Activated T-cell treated with anti-CD3 and anti-CD28 coated beads, Interleukin-2, amount 50 U/mL, for 4 hours (primary cell): ENCODE measurements around the gene RPS5. TPM values are rescaled to one million over a fixed set of nuclear protein-coding genes. Genes with fewer than 3 reads are reported as not detected.

Experiments used
- ATAC-seq, 2 donors: fragments of 200-7000 bp; cut with Tn5 transposase; one replicate each; pipeline ENCODE4 v1.10.0; 2021
- DNase-seq: peaks from one replicate; pipeline ENCODE4 v3.0.0-alpha.2; 2020
- H3K27me3 Mint-ChIP-seq: one replicate; pipeline ENCODE4 v1.8.0; 2021; ENCODE audit warnings: low read depth, mixed read lengths
- H3K36me3 Mint-ChIP-seq: one replicate; pipeline ENCODE4 v1.8.0; 2022; ENCODE audit warnings: mixed read lengths; ENCODE audit not compliant: insufficient read depth
- H3K4me1 Mint-ChIP-seq: one replicate; pipeline ENCODE4 v1.8.0; 2021; ENCODE audit warnings: low read depth, mixed read lengths
- H3K4me3 Mint-ChIP-seq: one replicate; pipeline ENCODE4 v1.8.0; 2021; ENCODE audit warnings: mild to moderate bottlenecking, moderate library complexity, mixed read lengths
- H3K9me3 Mint-ChIP-seq: one replicate; pipeline ENCODE4 v1.8.0; 2021; ENCODE audit warnings: mixed read lengths
- total RNA-seq, 3 donors: library from RNA; stranded (reverse); gene quantifications; one replicate each; pipeline ENCODE4 v1.2.1, GENCODE V29; 2021

The RPS5 gene
- total RNA-seq, 3 donors from 2014 or later: 2,106 to 2,287 (median 2,120) TPM

GRCh38 chr19:58387338-58388174, 487 bp downstream of the RPS5 start:
- H3K4me3 Mint-ChIP-seq: peak overlapping the region; percentile 96
- H3K27me3 Mint-ChIP-seq: no peaks in the 10 kb centered on the region
- peaks cover 32% of the 10 kb centered on the region for H3K36me3 Mint-ChIP-seq
- H3K9me3 Mint-ChIP-seq: no peaks in the 10 kb centered on the region
- H3K4me1 Mint-ChIP-seq: peaks cover 35% of the 10 kb centered on the region
- DNase-seq (no peak), ATAC-seq (no peak)

- DNase-seq (no peak), ATAC-seq (no peak)
- H3K36me3 Mint-ChIP-seq: peaks cover 36% of the 10 kb centered on the region
- H3K4me3 Mint-ChIP-seq: peak overlapping the region; percentile 96
- no peaks in the 10 kb centered on the region for H3K27me3 Mint-ChIP-seq
- H3K4me1 Mint-ChIP-seq: peaks cover 38% of the 10 kb centered on the region
- H3K9me3 Mint-ChIP-seq: no peaks in the 10 kb centered on the region
Observed at GRCh38 chr19:58388175-58388526, 1.1 kb downstream of the RPS5 start.

GRCh38 chr19:58392945-58393724, 6.1 kb downstream of the RPS5 start:
- Mint-ChIP-seq H3K27me3 (peaks cover 16% of the 10 kb centered on the region), H3K36me3 (peaks cover 48% of the 10 kb centered on the region)
- no peak for ATAC-seq

DNA sequence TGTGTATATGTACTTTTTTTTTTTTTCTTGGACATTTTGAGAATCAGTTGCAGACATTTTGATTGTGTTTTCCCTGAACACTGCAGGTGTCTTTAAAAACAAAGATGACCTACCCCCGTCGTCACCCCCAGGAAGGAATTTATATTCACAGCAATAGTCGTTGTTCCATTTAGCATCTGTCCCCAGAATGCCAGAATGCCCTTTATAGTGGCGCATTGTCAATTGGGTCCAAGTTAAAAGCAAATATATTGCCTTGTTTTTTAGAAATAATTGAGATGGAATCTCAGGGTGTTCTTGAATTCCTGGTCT, 6.6 kb downstream of the RPS5 start:
- no peaks in the 10 kb centered on the region for H3K9me3 Mint-ChIP-seq
- H3K4me3 Mint-ChIP-seq: no peak overlapping the region
- H3K36me3 Mint-ChIP-seq: peaks cover 44% of the 10 kb centered on the region
- H3K27me3 Mint-ChIP-seq: peaks cover 20% of the 10 kb centered on the region
- peaks cover 18% of the 10 kb centered on the region for H3K4me1 Mint-ChIP-seq
- DNase-seq: no peak
- ATAC-seq: no peak

More at GRCh38 chr19:58392945-58393724, 6.1 kb downstream of the RPS5 start:
- peaks cover 23% of the 10 kb centered on the region for H3K4me1 Mint-ChIP-seq
- H3K4me3 Mint-ChIP-seq: no peak overlapping the region
- H3K9me3 Mint-ChIP-seq: no peaks in the 10 kb centered on the region
- DNase-seq: no peak

DNA sequence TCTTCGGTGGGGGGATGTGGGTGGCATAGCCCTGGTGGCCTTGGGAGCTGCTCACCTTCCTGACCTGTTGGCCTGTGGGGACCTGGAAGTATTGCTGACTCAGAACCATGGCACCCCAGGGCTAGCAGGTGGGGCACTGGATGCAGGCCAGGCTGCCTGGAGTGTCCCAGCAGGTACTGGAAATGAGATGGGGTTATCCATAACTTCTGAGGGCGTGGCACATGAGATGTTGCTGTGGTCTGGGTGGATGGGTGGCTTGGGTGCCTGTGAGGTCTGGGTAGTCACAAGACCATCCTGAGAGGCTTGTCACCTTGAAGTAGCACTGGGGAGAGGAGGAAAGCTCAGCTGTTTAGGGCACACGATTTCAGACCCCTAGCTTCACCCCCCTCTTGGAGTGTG, 7.8 kb downstream of the RPS5 start:
- peaks cover 20% of the 10 kb centered on the region for H3K27me3 Mint-ChIP-seq
- H3K4me3 Mint-ChIP-seq: no peak overlapping the region
- H3K4me1 Mint-ChIP-seq: peaks cover 11% of the 10 kb centered on the region
- ATAC-seq (peak in 1 of 2 donors; percentile 3), DNase-seq (no peak)
- no peaks in the 10 kb centered on the region for H3K9me3 Mint-ChIP-seq
- peaks cover 37% of the 10 kb centered on the region for H3K36me3 Mint-ChIP-seq

GRCh38 chr19:58395220-58395978, 8.3 kb downstream of the RPS5 start, which contains the start of gene RNF225:
Gene RNF225 (plus strand): TSS chr19:58395656. CDS start chr19:58396090, 434 bp downstream.
- Mint-ChIP-seq H3K27me3 (peaks cover 20% of the 10 kb centered on the region), H3K4me1 (peaks cover 12% of the 10 kb centered on the region), H3K36me3 (peaks cover 35% of the 10 kb centered on the region), H3K9me3 (no peaks in the 10 kb centered on the region), H3K4me3 (no peak within 1 kb of the TSS)
- DNase-seq: no peak
- peak; percentile 20 to 21 for ATAC-seq

- peak in 1 of 2 donors; percentile 9 for ATAC-seq
- peaks cover 20% of the 10 kb centered on the region for H3K27me3 Mint-ChIP-seq
- H3K4me1 Mint-ChIP-seq: peaks cover 13% of the 10 kb centered on the region
- peaks cover 29% of the 10 kb centered on the region for H3K36me3 Mint-ChIP-seq
- H3K4me3 Mint-ChIP-seq: no peak overlapping the region
- no peaks in the 10 kb centered on the region for H3K9me3 Mint-ChIP-seq
- DNase-seq: no peak
Observed at GRCh38 chr19:58395979-58396627, 9.0 kb downstream of the RPS5 start.

- H3K9me3 Mint-ChIP-seq: no peaks in the 10 kb centered on the region
- H3K27me3 Mint-ChIP-seq: peaks cover 20% of the 10 kb centered on the region
- H3K4me1 Mint-ChIP-seq: peaks cover 15% of the 10 kb centered on the region
- no peak overlapping the region for H3K4me3 Mint-ChIP-seq
- peaks cover 27% of the 10 kb centered on the region for H3K36me3 Mint-ChIP-seq
- ATAC-seq (no peak), DNase-seq (no peak)
Observed at GRCh38 chr19:58396691-58397532, 9.8 kb downstream of the RPS5 start.

DNA sequence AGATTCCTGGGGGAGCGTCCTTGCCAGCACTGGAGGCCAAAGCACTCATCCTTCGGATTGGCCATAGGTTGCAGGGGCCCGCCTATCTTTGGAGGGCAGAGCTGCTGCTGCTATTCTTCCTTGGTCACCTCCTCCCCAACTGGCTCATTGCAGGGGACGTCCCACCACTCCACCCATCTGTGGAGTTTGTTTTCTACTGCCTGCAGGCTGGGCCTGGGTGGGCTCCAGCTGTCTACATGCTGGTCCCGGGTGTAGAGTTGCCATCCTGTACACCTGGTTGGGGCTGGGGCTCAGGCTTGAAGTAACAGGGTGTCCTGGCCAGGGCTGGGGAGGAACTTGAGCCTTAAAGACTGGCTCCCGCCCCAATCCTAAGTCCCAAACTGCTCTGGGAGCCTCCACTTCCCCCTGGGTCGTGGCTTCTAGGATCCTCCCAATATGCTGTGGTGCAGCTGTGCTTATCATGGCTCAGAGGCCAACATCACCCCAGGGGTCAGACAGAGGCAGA, 10.5 kb downstream of the RPS5 start:
- peaks cover 20% of the 10 kb centered on the region for H3K27me3 Mint-ChIP-seq
- no peak overlapping the region for H3K4me3 Mint-ChIP-seq

GRCh38 chr19:58398087-58398486, 11.0 kb downstream of the RPS5 start:
- Mint-ChIP-seq H3K27me3 (peaks cover 20% of the 10 kb centered on the region), H3K9me3 (no peaks in the 10 kb centered on the region), H3K36me3 (peaks cover 22% of the 10 kb centered on the region), H3K4me1 (peaks cover 12% of the 10 kb centered on the region), H3K4me3 (no peak overlapping the region)
- no peak for DNase-seq
- no peak for ATAC-seq

More for the DNA sequence above, 10.5 kb downstream of the RPS5 start:
- DNase-seq: no peak
- H3K9me3 Mint-ChIP-seq: no peaks in the 10 kb centered on the region
- peaks cover 25% of the 10 kb centered on the region for H3K36me3 Mint-ChIP-seq
- peaks cover 15% of the 10 kb centered on the region for H3K4me1 Mint-ChIP-seq
- no peak for ATAC-seq

DNA sequence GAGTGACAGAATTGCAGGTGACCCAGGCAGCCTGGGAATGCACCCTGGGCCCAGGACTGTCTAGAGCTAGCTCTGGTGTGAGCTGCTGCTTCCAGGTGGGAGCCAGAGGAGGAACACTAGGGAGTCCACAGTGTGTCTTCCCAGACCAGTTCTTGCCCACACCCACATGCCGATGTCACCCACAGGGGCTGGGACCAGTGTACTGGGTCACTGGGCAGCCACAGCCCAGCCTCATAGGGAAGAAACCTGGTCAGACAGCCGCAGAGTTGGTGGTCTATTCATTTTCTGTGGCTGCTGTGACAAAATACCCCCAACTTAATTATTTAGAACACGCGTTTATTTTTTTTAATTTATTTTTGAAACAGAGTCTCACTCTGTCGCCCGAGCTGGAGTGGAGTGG, 11.5 kb downstream of the RPS5 start:
- Mint-ChIP-seq H3K4me3 (no peak overlapping the region), H3K9me3 (no peaks in the 10 kb centered on the region), H3K36me3 (peaks cover 18% of the 10 kb centered on the region), H3K27me3 (peaks cover 20% of the 10 kb centered on the region), H3K4me1 (peaks cover 12% of the 10 kb centered on the region)
- ATAC-seq (no peak), DNase-seq (no peak)

GRCh38 chr19:58399903-58400302, 12.8 kb downstream of the RPS5 start:
- DNase-seq: no peak
- no peaks in the 10 kb centered on the region for H3K9me3 Mint-ChIP-seq
- ATAC-seq: no peak
- peaks cover 20% of the 10 kb centered on the region for H3K27me3 Mint-ChIP-seq
- H3K4me3 Mint-ChIP-seq: no peak overlapping the region
- peaks cover 12% of the 10 kb centered on the region for H3K4me1 Mint-ChIP-seq
- H3K36me3 Mint-ChIP-seq: peaks cover 5% of the 10 kb centered on the region

DNA sequence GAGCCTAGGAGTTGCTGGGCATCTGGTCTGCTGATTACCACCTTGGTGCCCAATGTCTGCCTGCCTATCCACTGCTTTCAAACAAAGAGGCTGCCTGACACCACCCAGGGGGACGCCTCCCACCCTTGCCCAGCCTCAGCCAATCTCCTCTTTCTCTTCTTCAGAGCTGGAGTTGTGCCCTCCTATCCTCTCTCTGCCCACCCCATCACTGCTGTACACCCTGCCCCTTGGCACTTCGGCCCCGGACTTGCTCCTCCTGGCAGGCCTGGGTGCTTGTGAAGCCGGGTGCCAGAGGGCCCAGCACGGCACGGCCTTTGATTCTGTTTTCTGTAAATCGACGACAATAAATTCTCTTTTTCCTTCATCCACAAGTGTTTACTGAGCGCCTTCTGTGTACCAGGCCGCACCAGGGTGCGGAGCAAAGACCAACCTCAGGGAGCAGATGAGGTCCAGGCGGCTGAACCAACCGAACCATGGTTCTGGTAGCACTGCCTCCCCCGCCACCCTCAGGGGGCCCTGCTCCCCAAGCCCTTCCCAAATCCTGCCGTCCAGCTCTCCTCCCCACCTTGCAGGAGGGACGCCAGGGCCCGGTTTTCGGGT, 13.3 kb downstream of the RPS5 start:
- Mint-ChIP-seq H3K9me3 (no peaks in the 10 kb centered on the region), H3K36me3 (peaks cover 3% of the 10 kb centered on the region), H3K27me3 (peaks cover 20% of the 10 kb centered on the region), H3K4me3 (peak overlapping the region; percentile 79), H3K4me1 (peaks cover 12% of the 10 kb centered on the region)
- ATAC-seq: no peak
- DNase-seq: no peak
